Non-pigmented ciliary epithelial cell (primary cell): ENCODE data around the gene CTSE.
"Not testable (repeated sequence)": the region's sequence is repeated elsewhere in the genome, so short reads cannot be mapped to it uniquely, and the experiment has no call there.

Experiments
- DNase-seq: peaks from one replicate; pipeline ENCODE4 v3.0.0-alpha.2; 2010; ENCODE audit warnings: low read depth

Gene CTSE

GRCh38 chr1:206014601-206015000 lies 9.1 kb downstream of the CTSE start:
- DNase-seq, result no peak

- DNase-seq, result no peak
These were observed 10.5 kb downstream of the CTSE start for GRCh38 chr1:206013026-206013795.

- no peak for DNase-seq
These were observed 11.4 kb downstream of the CTSE start for GRCh38 chr1:206012086-206012859.

- DNase-seq, result no peak
These were observed 12.6 kb downstream of the CTSE start for GRCh38 chr1:206011057-206011456.

- DNase-seq, result no peak
These were observed 13.6 kb downstream of the CTSE start for GRCh38 chr1:206010060-206010459.

GRCh38 chr1:206006946-206007345 lies 16.7 kb downstream of the CTSE start:
- no peak for DNase-seq

GRCh38 chr1:206005778-206006180 lies 17.9 kb downstream of the CTSE start:
- DNase-seq, result no peak

GRCh38 chr1:206005234-206005633 lies 18.5 kb downstream of the CTSE start:
- no peak for DNase-seq

- no peak for DNase-seq
These were observed 18.9 kb downstream of the CTSE start for GRCh38 chr1:206004826-206005225.

- no peak for DNase-seq
These were observed 19.6 kb downstream of the CTSE start for GRCh38 chr1:206003854-206004800.

- no peak for DNase-seq
These were observed 20.6 kb downstream of the CTSE start, which contains the start of gene RAB7B for GRCh38 chr1:206002871-206003801. Gene RAB7B, minus strand, starts transcription at chr1:206003395. Its CDS starts 9,260 bp downstream, at chr1:205994135.

- DNase-seq, result no peak
These were observed 21.5 kb downstream of the CTSE start for GRCh38 chr1:206002160-206002559.

GRCh38 chr1:206001476-206001888 lies 22.2 kb downstream of the CTSE start:
- DNase-seq, result peak; percentile 89

- DNase-seq, result no peak
These were observed 22.9 kb downstream of the CTSE start for GRCh38 chr1:206000641-206001339.

GRCh38 chr1:205998457-205999241 lies 25.0 kb downstream of the CTSE start:
- DNase-seq, result no peak

- DNase-seq, result not testable (repeated sequence)
These were observed 27.1 kb downstream of the CTSE start for GRCh38 chr1:205996641-205997040.

GRCh38 chr1:205994346-205994745 lies 29.3 kb downstream of the CTSE start:
- no peak for DNase-seq

GRCh38 chr1:205993068-205993467 lies 30.6 kb downstream of the CTSE start:
- no peak for DNase-seq

- no peak for DNase-seq
These were observed 31.3 kb downstream of the CTSE start for GRCh38 chr1:205992218-205992882.
